GM20000 (cell line): ENCODE data around the gene DPM3.
A peak's percentile ranks its signal among the peaks of the same experiment; 100 is the strongest.

Experiments
- DNase-seq: peaks from one replicate; pipeline ENCODE4 v3.0.0; 2012; ENCODE audit warnings: low spot score
- TF ChIP-seq, protein P1 (sequence below): IDR thresholded peaks from 2 replicates; pipeline ENCODE4 v1.5.1; 2012; ENCODE audit warnings: mild to moderate bottlenecking, control low read depth; ENCODE audit errors: extremely low read depth, missing control alignments

DPM3 gene

GRCh38 chr1:155178441-155179111 lies 38.2 kb upstream of the DPM3 start:
- TF ChIP-seq, protein P1, sequence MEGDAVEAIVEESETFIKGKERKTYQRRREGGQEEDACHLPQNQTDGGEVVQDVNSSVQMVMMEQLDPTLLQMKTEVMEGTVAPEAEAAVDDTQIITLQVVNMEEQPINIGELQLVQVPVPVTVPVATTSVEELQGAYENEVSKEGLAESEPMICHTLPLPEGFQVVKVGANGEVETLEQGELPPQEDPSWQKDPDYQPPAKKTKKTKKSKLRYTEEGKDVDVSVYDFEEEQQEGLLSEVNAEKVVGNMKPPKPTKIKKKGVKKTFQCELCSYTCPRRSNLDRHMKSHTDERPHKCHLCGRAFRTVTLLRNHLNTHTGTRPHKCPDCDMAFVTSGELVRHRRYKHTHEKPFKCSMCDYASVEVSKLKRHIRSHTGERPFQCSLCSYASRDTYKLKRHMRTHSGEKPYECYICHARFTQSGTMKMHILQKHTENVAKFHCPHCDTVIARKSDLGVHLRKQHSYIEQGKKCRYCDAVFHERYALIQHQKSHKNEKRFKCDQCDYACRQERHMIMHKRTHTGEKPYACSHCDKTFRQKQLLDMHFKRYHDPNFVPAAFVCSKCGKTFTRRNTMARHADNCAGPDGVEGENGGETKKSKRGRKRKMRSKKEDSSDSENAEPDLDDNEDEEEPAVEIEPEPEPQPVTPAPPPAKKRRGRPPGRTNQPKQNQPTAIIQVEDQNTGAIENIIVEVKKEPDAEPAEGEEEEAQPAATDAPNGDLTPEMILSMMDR = no peak
- DNase-seq = peak; percentile 26

- DNase-seq = peak; percentile 23
- TF ChIP-seq, protein P1 = no peak
Measured at GRCh38 chr1:155177918-155178281, 37.6 kb upstream of the DPM3 start.

- TF ChIP-seq, protein P1 = no peak
- peak; percentile 40 for DNase-seq
Measured at GRCh38 chr1:155177192-155177917, 37.0 kb upstream of the DPM3 start.

GRCh38 chr1:155176544-155177071 lies 36.3 kb upstream of the DPM3 start:
- TF ChIP-seq, protein P1 = peak; percentile 71
- peak; percentile 94 for DNase-seq

- TF ChIP-seq, protein P1 = no peak
- no peak for DNase-seq
Measured at GRCh38 chr1:155175927-155176371, 35.6 kb upstream of the DPM3 start.

- TF ChIP-seq, protein P1 = no peak
- DNase-seq = peak; percentile 14
Measured at GRCh38 chr1:155175281-155175926, 35.1 kb upstream of the DPM3 start.
